Osteoblast (primary cell): ENCODE data around the gene IKZF2. TPM values are rescaled to one million over a fixed set of nuclear protein-coding genes. Genes with fewer than 3 reads are reported as not detected.
A peak's percentile ranks its signal among the peaks of the same experiment; 100 is the strongest.

ENCODE experiments used
- DNase-seq: peaks from one replicate; pipeline ENCODE4 v3.0.0; 2011; ENCODE audit warnings: low spot score, mixed read lengths; ENCODE audit not compliant: insufficient read length; ENCODE audit errors: missing footprints
- H2AFZ ChIP-seq: 2 replicates; pipeline ENCODE4 v1.6.0; 2011; ENCODE audit warnings: mild to moderate bottlenecking, low read length
- H3K27ac ChIP-seq: 2 replicates; pipeline ENCODE4 v1.5.1; 2011; ENCODE audit warnings: mild to moderate bottlenecking, low read depth, low read length, moderate library complexity
- H3K27me3 ChIP-seq: 2 replicates; pipeline ENCODE4 v1.6.0; 2012; ENCODE audit warnings: mild to moderate bottlenecking, control low read depth, inconsistent platforms, low read length, moderate library complexity; ENCODE audit not compliant: insufficient read depth
- H3K36me3 ChIP-seq: 2 replicates; pipeline ENCODE4 v1.5.1; 2011; ENCODE audit warnings: mild to moderate bottlenecking, low read length, control low read depth, moderate library complexity; ENCODE audit not compliant: insufficient read depth
- H3K4me1 ChIP-seq: 2 replicates; pipeline ENCODE4 v1.5.1; 2011; ENCODE audit warnings: mild to moderate bottlenecking, low read length, control low read depth, moderate library complexity; ENCODE audit not compliant: insufficient read depth
- H3K4me2 ChIP-seq: 2 replicates; pipeline ENCODE4 v1.6.0; 2011; ENCODE audit warnings: mild to moderate bottlenecking, low read length; ENCODE audit not compliant: insufficient read depth
- H3K4me3 ChIP-seq: fragments of 200-600 bp; sonication (generic); 3 replicates; pipeline ENCODE4 v1.5.1; 2012; ENCODE audit warnings: mild to moderate bottlenecking, low read length, inconsistent platforms; ENCODE audit not compliant: insufficient read depth
- H3K79me2 ChIP-seq: 2 replicates; pipeline ENCODE4 v1.6.0; 2012; ENCODE audit warnings: mild to moderate bottlenecking, low read length, control low read depth, inconsistent platforms; ENCODE audit not compliant: insufficient read depth
- H3K9me3 ChIP-seq: 2 replicates; pipeline ENCODE4 v1.5.1; 2011; ENCODE audit warnings: low read depth, low read length, control low read depth
- H4K20me1 ChIP-seq: 2 replicates; pipeline ENCODE4 v1.6.0; 2012; ENCODE audit warnings: mild to moderate bottlenecking, low read length, control low read depth; ENCODE audit not compliant: insufficient read depth
- total RNA-seq: library from RNA; depleted of rRNA; stranded (reverse); fragments of >200 nt; gene quantifications from 2 replicates; pipeline ENCODE4 v1.2.3, GENCODE V29; 2012
- TF ChIP-seq, protein P1 (sequence below): IDR thresholded peaks from 2 replicates; pipeline ENCODE4 v1.5.1; 2011; ENCODE audit warnings: mild to moderate bottlenecking, low read depth, low read length, moderate library complexity; ENCODE audit errors: extremely low read depth

The IKZF2 gene
- total RNA-seq, 1 donor, result 11.9 TPM

DNA sequence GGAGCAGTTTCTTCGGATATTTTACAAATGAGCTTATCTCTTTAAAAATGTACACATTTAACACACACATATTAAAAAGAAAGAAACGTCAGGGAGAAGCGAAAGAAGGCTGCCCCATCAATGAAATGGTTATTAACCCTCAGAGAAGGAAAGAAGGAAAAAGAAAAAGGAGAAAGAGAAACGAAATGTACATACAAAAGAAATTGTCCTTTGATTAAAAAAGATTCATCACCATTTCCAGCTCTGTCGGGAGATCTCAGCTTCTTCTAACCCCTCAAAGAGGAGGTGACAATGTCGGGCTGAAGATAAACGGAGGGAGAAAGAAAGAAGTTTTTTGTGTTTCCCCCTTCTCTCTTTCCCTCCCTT lies 1.5 kb downstream of the IKZF2 start:
- no peak for DNase-seq
- H3K4me2 ChIP-seq, result peak overlapping the region; percentile 98
- peaks cover 8% of the 10 kb centered on the region for H3K79me2 ChIP-seq
- peak overlapping the region; percentile 68 for H3K27ac ChIP-seq
- H4K20me1 ChIP-seq, result no peaks in the 10 kb centered on the region
- TF ChIP-seq, protein P1, sequence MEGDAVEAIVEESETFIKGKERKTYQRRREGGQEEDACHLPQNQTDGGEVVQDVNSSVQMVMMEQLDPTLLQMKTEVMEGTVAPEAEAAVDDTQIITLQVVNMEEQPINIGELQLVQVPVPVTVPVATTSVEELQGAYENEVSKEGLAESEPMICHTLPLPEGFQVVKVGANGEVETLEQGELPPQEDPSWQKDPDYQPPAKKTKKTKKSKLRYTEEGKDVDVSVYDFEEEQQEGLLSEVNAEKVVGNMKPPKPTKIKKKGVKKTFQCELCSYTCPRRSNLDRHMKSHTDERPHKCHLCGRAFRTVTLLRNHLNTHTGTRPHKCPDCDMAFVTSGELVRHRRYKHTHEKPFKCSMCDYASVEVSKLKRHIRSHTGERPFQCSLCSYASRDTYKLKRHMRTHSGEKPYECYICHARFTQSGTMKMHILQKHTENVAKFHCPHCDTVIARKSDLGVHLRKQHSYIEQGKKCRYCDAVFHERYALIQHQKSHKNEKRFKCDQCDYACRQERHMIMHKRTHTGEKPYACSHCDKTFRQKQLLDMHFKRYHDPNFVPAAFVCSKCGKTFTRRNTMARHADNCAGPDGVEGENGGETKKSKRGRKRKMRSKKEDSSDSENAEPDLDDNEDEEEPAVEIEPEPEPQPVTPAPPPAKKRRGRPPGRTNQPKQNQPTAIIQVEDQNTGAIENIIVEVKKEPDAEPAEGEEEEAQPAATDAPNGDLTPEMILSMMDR, result no peak
- no peaks in the 10 kb centered on the region for H3K36me3 ChIP-seq
- H3K9me3 ChIP-seq, result no peaks in the 10 kb centered on the region
- H3K27me3 ChIP-seq, result no peaks in the 10 kb centered on the region
- peaks cover 15% of the 10 kb centered on the region for H3K4me1 ChIP-seq
- peak overlapping the region; percentile 90 for H2AFZ ChIP-seq
- peak overlapping the region; percentile 74 for H3K4me3 ChIP-seq

GRCh38 chr2:213149294-213149875 lies 2.0 kb downstream of the IKZF2 start:
- TF ChIP-seq, protein P1, result no peak
- Histone ChIP-seq H3K36me3 (no peaks in the 10 kb centered on the region), H3K4me2 (peak overlapping the region; percentile 98), H4K20me1 (no peaks in the 10 kb centered on the region), H3K4me3 (peak overlapping the region; percentile 74), H3K27me3 (no peaks in the 10 kb centered on the region), H3K79me2 (peaks cover 8% of the 10 kb centered on the region), H3K4me1 (peaks cover 15% of the 10 kb centered on the region), H3K27ac (peak overlapping the region; percentile 68), H2AFZ (peak overlapping the region; percentile 90), H3K9me3 (no peaks in the 10 kb centered on the region)
- DNase-seq, result no peak

- H3K27me3 ChIP-seq, result no peaks in the 10 kb centered on the region
- H3K4me1 ChIP-seq, result peaks cover 15% of the 10 kb centered on the region
- TF ChIP-seq, protein P1, result no peak
- no peak overlapping the region for H2AFZ ChIP-seq
- peaks cover 8% of the 10 kb centered on the region for H3K79me2 ChIP-seq
- H3K4me3 ChIP-seq, result peak overlapping the region; percentile 74
- no peak for DNase-seq
- H3K9me3 ChIP-seq, result no peaks in the 10 kb centered on the region
- no peaks in the 10 kb centered on the region for H3K36me3 ChIP-seq
- H3K27ac ChIP-seq, result no peak overlapping the region
- no peaks in the 10 kb centered on the region for H4K20me1 ChIP-seq
- peak overlapping the region; percentile 98 for H3K4me2 ChIP-seq
Measured at GRCh38 chr2:213148572-213149261, 2.7 kb downstream of the IKZF2 start.

DNA sequence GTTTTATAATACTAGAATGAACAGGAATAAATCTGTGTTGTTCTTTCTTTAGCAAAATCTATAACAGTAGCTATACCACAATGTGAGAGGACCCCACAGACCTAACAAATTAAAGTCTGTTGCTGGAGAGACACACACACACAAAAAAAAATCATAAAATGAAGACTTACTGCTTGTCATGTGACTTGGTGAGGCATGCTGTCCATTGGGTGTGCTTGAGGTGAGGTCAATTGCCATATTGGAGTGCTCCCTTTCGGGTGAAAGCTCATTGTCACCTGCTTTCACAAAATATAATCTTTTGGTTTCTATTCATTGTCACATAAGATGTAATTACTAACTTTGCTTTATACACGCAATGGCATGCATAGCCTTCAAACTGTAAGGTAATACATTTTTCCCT lies 3.9 kb downstream of the IKZF2 start:
- H3K4me2 ChIP-seq, result no peak overlapping the region
- no peak for DNase-seq
- no peaks in the 10 kb centered on the region for H3K9me3 ChIP-seq
- H3K79me2 ChIP-seq, result peaks cover 8% of the 10 kb centered on the region
- no peak overlapping the region for H2AFZ ChIP-seq
- TF ChIP-seq, protein P1, result no peak
- H3K27ac ChIP-seq, result no peak overlapping the region
- H3K4me3 ChIP-seq, result no peak overlapping the region
- H3K4me1 ChIP-seq, result peaks cover 9% of the 10 kb centered on the region
- no peaks in the 10 kb centered on the region for H3K27me3 ChIP-seq
- H3K36me3 ChIP-seq, result no peaks in the 10 kb centered on the region
- H4K20me1 ChIP-seq, result no peaks in the 10 kb centered on the region
